HepG2 (cell line): Measurements from ENCODE around the gene CDH13. TPM values are rescaled to one million over a fixed set of nuclear protein-coding genes. Genes with fewer than 3 reads are reported as not detected.

Source experiments
- ATAC-seq: fragments of 200-7000 bp; cut with Tn5 transposase; 3 replicates; pipeline ENCODE4 v1.9.1; 2020; ENCODE audit warnings: mild to moderate bottlenecking, moderate library complexity
- BruUV-seq: library from RNA; stranded (reverse); fragments of 400-500 nt; replicated peaks from 2 replicates; lab custom pipeline; 2021; lab: Mats Ljungman, UMichigan
- CTCF ChIA-PET: fragments of 300-600 bp; formaldehyde crosslinking; extraction: SDS; loops from one replicate; lab custom pipeline; 2021; ENCODE audit warnings: low total read pairs, inconsistent platforms, low intra/inter-chr PET ratio; lab: Yijun Ruan, JAX
- POLR2A ChIA-PET: fragments of 350-600 bp; sonication (Branson Sonifier 250); formaldehyde crosslinking; loops from one replicate; lab custom pipeline; 2020; ENCODE audit warnings: antibody characterized with exemption, inconsistent platforms; lab: Yijun Ruan, JAX
- DNase-seq: peaks from one replicate; pipeline ENCODE4 v3.0.0-alpha.2; 2015; ENCODE audit warnings: low spot score
- FAIRE-seq: peaks from 3 replicates; lab custom pipeline; 2011; peaks lifted over from hg19 to GRCh38; lab: Jason Lieb, UNC
- H2AFZ ChIP-seq: one replicate; pipeline ENCODE4 v1.6.1; 2011; ENCODE audit warnings: low read length, inconsistent platforms
- H3K27ac ChIP-seq: fragments of 300-600 bp; 3 replicates; pipeline ENCODE4 v1.8.0; 2011; ENCODE audit warnings: mixed run types, mild to moderate bottlenecking, mixed read lengths, low read length, inconsistent platforms; ENCODE audit not compliant: insufficient read depth; ENCODE audit errors: extremely low read length
- H3K27me3 ChIP-seq, 2 experiments: fragments of 200-600 bp in 1 of 2; 2 replicates in 1 of 2; 3 replicates in 1 of 2; pipeline versions ENCODE4 v1.6.0 to v1.8.0; 2011; ENCODE audit warnings: low read length in 2 of 2, mild to moderate bottlenecking in 2 of 2, moderate library complexity in 2 of 2, inconsistent platforms in 1 of 2; ENCODE audit not compliant: insufficient read depth in 2 of 2, control insufficient read depth in 1 of 2
- H3K36me3 ChIP-seq, 2 experiments: fragments of 200-600 bp in 1 of 2; replicated peaks in 1 of 2; 2 replicates in 1 of 2; 3 replicates in 1 of 2; pipeline versions ENCODE4 v1.5.1 to v1.8.0; 2011; ENCODE audit warnings: low read length in 2 of 2, inconsistent platforms in 1 of 2; ENCODE audit not compliant: insufficient read depth in 2 of 2, control insufficient read depth in 1 of 2
- H3K4me1 ChIP-seq: 2 replicates; pipeline ENCODE4 v1.5.1; 2012; ENCODE audit warnings: low read length, inconsistent platforms; ENCODE audit not compliant: insufficient read depth
- H3K4me2 ChIP-seq: 2 replicates; pipeline ENCODE4 v1.6.0; 2011; ENCODE audit warnings: low read depth, low read length, inconsistent platforms
- H3K4me3 ChIP-seq, 3 experiments: fragments of 200-600 bp in 1 of 3; sonication (generic), shearing (Covaris generic) in 1 of 3; replicated peaks in 1 of 3; 2 replicates each; pipeline ENCODE4 v1.5.1; 2011 to 2016; ENCODE audit warnings: low read length in 3 of 3, inconsistent platforms in 2 of 3, low read depth in 2 of 3, mild to moderate bottlenecking in 2 of 3, control low read depth in 1 of 3, mixed read lengths in 1 of 3; ENCODE audit not compliant: insufficient read depth in 1 of 3
- H3K79me2 ChIP-seq: one replicate; pipeline ENCODE4 v1.6.1; 2011; ENCODE audit warnings: low read length, inconsistent platforms; ENCODE audit not compliant: insufficient read depth
- H3K9ac ChIP-seq: 2 replicates; pipeline ENCODE4 v1.6.0; 2011; ENCODE audit warnings: mild to moderate bottlenecking, low read depth, low read length, inconsistent platforms; ENCODE audit not compliant: insufficient read depth
- H3K9me3 ChIP-seq: 2 replicates; pipeline ENCODE4 v1.5.1; 2012; ENCODE audit warnings: mild to moderate bottlenecking, low read length
- H4K20me1 ChIP-seq: 2 replicates; pipeline ENCODE4 v1.6.0; 2011; ENCODE audit warnings: inconsistent platforms, mild to moderate bottlenecking, low read length, moderate library complexity; ENCODE audit not compliant: insufficient read depth
- AHDC1 ChIP-seq: sonication (generic); formaldehyde crosslinking; IDR thresholded peaks from 2 replicates; pipeline ENCODE4 v1.5.1; 2020; ENCODE audit warnings: mild to moderate bottlenecking, missing genetic modification reagents, borderline replicate concordance
- CENPBD1 ChIP-seq: sonication (generic); formaldehyde crosslinking; IDR thresholded peaks from 2 replicates; pipeline ENCODE4 v1.8.0; 2022; ENCODE audit warnings: missing genetic modification reagents, low read depth, mild to moderate bottlenecking, borderline replicate concordance
- EHMT2 ChIP-seq: fragments of 200-600 bp; sonication (generic); IDR thresholded peaks from 2 replicates; pipeline ENCODE4 v1.7.0; 2017; ENCODE audit warnings: antibody characterized with exemption, low read depth, low read length, borderline replicate concordance
- ELF3 ChIP-seq: IDR thresholded peaks from 2 replicates; pipeline ENCODE4 v1.6.1; 2016; ENCODE audit warnings: missing genetic modification reagents, missing compliant biosample characterization
- FIP1L1 ChIP-seq: fragments of 200-400 bp; formaldehyde crosslinking; IDR thresholded peaks from 2 replicates; pipeline ENCODE4 v1.6.1; 2018; ENCODE audit warnings: low read depth, mild to moderate bottlenecking, low read length, moderate library complexity, borderline replicate concordance; ENCODE audit not compliant: insufficient read depth
- HNRNPLL ChIP-seq: fragments of 200-400 bp; formaldehyde crosslinking; IDR thresholded peaks from 2 replicates; pipeline ENCODE4 v1.6.1; 2017; ENCODE audit warnings: mild to moderate bottlenecking, low read depth, low read length; ENCODE audit not compliant: poor library complexity, severe bottlenecking
- MAF1 ChIP-seq: sonication (generic); formaldehyde crosslinking; IDR thresholded peaks from 2 replicates; pipeline ENCODE4 v1.5.0; 2020; ENCODE audit warnings: missing genetic modification reagents, borderline replicate concordance
- TCF12 ChIP-seq, 2 experiments: fragments of 450-650 bp in 1 of 2; sonication (generic) in 1 of 2; formaldehyde crosslinking in 1 of 2; IDR thresholded peaks; 2 replicates each; pipeline versions ENCODE4 v1.6.1 to v1.8.0; 2017 to 2022; ENCODE audit warnings: antibody characterized with exemption in 1 of 2, mild to moderate bottlenecking in 1 of 2, missing genetic modification reagents in 1 of 2, moderate library complexity in 1 of 2
- ZBTB2 ChIP-seq: sonication (generic); formaldehyde crosslinking; IDR thresholded peaks from 2 replicates; pipeline ENCODE4 v1.8.0; 2022; ENCODE audit warnings: low read depth, missing genetic modification reagents
- ZBTB46 ChIP-seq: sonication (generic); formaldehyde crosslinking; IDR thresholded peaks from 2 replicates; pipeline ENCODE4 v1.4.0; 2020; ENCODE audit warnings: mild to moderate bottlenecking, missing genetic modification reagents, borderline replicate concordance
- ZNF570 ChIP-seq: sonication (generic); formaldehyde crosslinking; IDR thresholded peaks from 2 replicates; pipeline ENCODE4 v1.4.0; 2020; ENCODE audit warnings: mild to moderate bottlenecking, missing genetic modification reagents, borderline replicate concordance
- ZNF580 ChIP-seq: IDR thresholded peaks from 2 replicates; pipeline ENCODE4 v1.6.1; 2016; ENCODE audit warnings: low read depth, borderline replicate concordance
- WGBS: methylation state at CpG from one replicate; pipeline ENCODE4 v1.1.6; 2017; ENCODE audit warnings: low lambda C conversion rate; 5-methylcytosine and 5-hydroxymethylcytosine counted together
- in situ Hi-C: cut with HindIII; loops from 2 replicates; pipeline ENCODE4 v1.10.0; 2017; ENCODE audit warnings: low pct_unique_long_range_greater_than_20kb; ENCODE audit not compliant: extremely low pct_ligation_motif_present
- intact Hi-C: fragments of 100-400 bp; cut with micrococcal nuclease; formaldehyde crosslinking; loops from one replicate; pipeline ENCODE4 v1.10.0; 2022; ENCODE audit not compliant: unreplicated experiment
- polyA plus RNA-seq, 8 experiments: library from polyadenylated mRNA; depleted of rRNA in 3 of 8; stranded (reverse) in 7 of 8; unstranded in 1 of 8; fragments of >200 nt; fragmentation: Illumina TruSeq in 4 of 8; extraction: Trizol in 4 of 8; gene quantifications; 2 replicates each; pipeline versions ENCODE4 v1.2.1 to v1.2.3, GENCODE V29; 2011 to 2016; ENCODE audit warnings: low read depth in 4 of 8, missing spikeins in 1 of 8, mixed read lengths in 1 of 8; ENCODE audit not compliant: insufficient read depth in 1 of 8
- total RNA-seq, 5 experiments: library from RNA; depleted of rRNA; stranded (reverse); fragments of >200 nt; fragmentation: Illumina TruSeq; extraction: Trizol; gene quantifications; 2 replicates each; pipeline ENCODE4 v1.2.3, GENCODE V29; 2016; ENCODE audit warnings: low read depth in 1 of 5

Gene CDH13
- total and polyA plus RNA-seq, 2 of the 13 experiments (the other 11 are each of a cell fraction or from before 2014, with no cell fraction given), result not detected

GRCh38 chr16:82732461-82732860 lies 105.7 kb downstream of the CDH13 start (continued):
- TF ChIP-seq CENPBD1 (CRISPR knock-in tag), result no peak
- no peak for TF ChIP-seq MAF1 (CRISPR knock-in tag)
- no peak for TF ChIP-seq ZNF580 (CRISPR knock-in tag)
- no peak for TF ChIP-seq ZBTB2 (CRISPR knock-in tag)

- H3K4me2 ChIP-seq, result no peak overlapping the region
- DNase-seq (no peak), ATAC-seq (no peak)
- no TSS peak for BruUV-seq
- H4K20me1 ChIP-seq, result no peaks in the 10 kb centered on the region
- H3K27ac ChIP-seq, result no peak overlapping the region
- TF ChIP-seq TCF12 (IDR thresholded peaks at IDR 0.05) (no peak), TCF12 (CRISPR knock-in tag; IDR thresholded peaks at IDR 0.05) (no peak), HNRNPLL (no peak), EHMT2 (no peak), ELF3 (CRISPR knock-in tag) (no peak), ZNF570 (no peak), ZBTB46 (CRISPR knock-in tag) (no peak), FIP1L1 (no peak), AHDC1 (no peak)
- TF ChIP-seq, all 625 proteins: peak for 0
- Histone ChIP-seq H3K79me2 (no peaks in the 10 kb centered on the region), H3K9me3 (no peaks in the 10 kb centered on the region), H3K36me3 (no peaks in the 10 kb centered on the region), H2AFZ (no peak overlapping the region), H3K4me1 (no peaks in the 10 kb centered on the region), H3K4me3 (no peak overlapping the region), H3K27me3 (no peaks in the 10 kb centered on the region), H3K9ac (no peak overlapping the region)
- ChIA-PET POLR2A (no interaction called here), CTCF (no interaction called here)
- WGBS, result 0% methylated on average over 3 of the region's 3 CpGs
- in situ Hi-C loops (no loop called here), intact Hi-C loops (no loop called here)
- no peak for FAIRE-seq
Measured at GRCh38 chr16:82735186-82735585, 108.4 kb downstream of the CDH13 start.
